Thoracic aorta (tissue), 2 donors: ENCODE results near the gene ZNF75A. TPM values are rescaled to one million over a fixed set of nuclear protein-coding genes. Genes with fewer than 3 reads are reported as not detected.
A peak's percentile ranks its signal among the peaks of the same experiment; 100 is the strongest.

Experiments used
- ATAC-seq: fragments of 150-250 bp; one replicate; pipeline ENCODE4 v1.8.0; 2017; ENCODE audit warnings: low read depth; ENCODE audit not compliant: insufficient number of reproducible peaks, low FRiP score
- DNase-seq: peaks from one replicate; pipeline ENCODE4 v3.0.0-alpha.2; 2020; ENCODE audit warnings: low spot score
- H3K27ac ChIP-seq, 2 donors: fragments of 200-600 bp; sonication (generic); 1 replicate in 1 of 2; 2 replicates in 1 of 2; pipeline ENCODE4 v1.5.1; 2016; ENCODE audit warnings: mild to moderate bottlenecking in 2 of 2, moderate library complexity in 2 of 2
- H3K27me3 ChIP-seq: fragments of 200-600 bp; sonication (generic); replicated peaks from 2 replicates; pipeline ENCODE4 v1.6.0; 2016; ENCODE audit warnings: mild to moderate bottlenecking; ENCODE audit not compliant: insufficient read depth
- H3K36me3 ChIP-seq: fragments of 200-600 bp; sonication (generic); one replicate; pipeline ENCODE4 v1.5.1; 2016
- H3K4me1 ChIP-seq, 2 donors: fragments of 200-600 bp; sonication (generic); 1 replicate in 1 of 2; 2 replicates in 1 of 2; pipeline versions ENCODE4 v1.5.1 to v1.6.0; 2016; ENCODE audit warnings: low read depth in 2 of 2, mild to moderate bottlenecking in 1 of 2; ENCODE audit not compliant: control insufficient read depth in 1 of 2
- H3K4me3 ChIP-seq: fragments of 200-600 bp; sonication (generic); 2 replicates; pipeline ENCODE4 v1.5.1; 2016; ENCODE audit warnings: mild to moderate bottlenecking
- H3K9me3 ChIP-seq: fragments of 200-600 bp; sonication (generic); 2 replicates; pipeline ENCODE4 v1.5.1; 2016
- total RNA-seq, 2 donors: library from RNA; depleted of rRNA; stranded (reverse); fragments of >200 nt; gene quantifications; one replicate each; pipeline versions ENCODE4 v1.1.0 to v1.2.3, GENCODE V29; 2016
- TF ChIP-seq, protein P1 (sequence below): fragments of 200-600 bp; sonication (generic); IDR thresholded peaks from one replicate; pipeline ENCODE4 v1.5.1; 2019; ENCODE audit warnings: antibody characterized with exemption

The ZNF75A gene
- total RNA-seq, 2 donors from 2014 or later: 11.5 to 41.6 TPM

DNA sequence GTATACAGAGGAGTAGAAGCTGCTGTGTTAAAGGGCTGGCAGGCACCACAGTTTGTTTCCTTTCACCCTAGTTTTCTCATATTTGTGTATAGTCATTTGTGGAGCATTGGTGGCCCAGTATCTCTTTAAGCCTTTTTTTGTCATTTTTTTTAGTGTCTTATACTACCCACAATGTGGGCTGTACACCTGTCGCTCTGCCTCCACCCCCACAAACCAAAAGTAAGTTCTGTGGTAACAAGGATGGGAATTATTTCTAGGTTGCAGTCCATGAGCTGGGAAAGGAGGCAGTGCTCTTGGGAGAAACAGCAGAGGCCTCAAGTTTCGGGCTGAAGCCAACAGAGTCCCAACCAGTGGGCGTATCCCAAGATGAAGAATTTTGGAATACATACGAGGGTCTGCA is 6.2 kb downstream of the ZNF75A start:
- Histone ChIP-seq H3K36me3 (peaks cover 55% of the 10 kb centered on the region), H3K9me3 (peaks cover 97% of the 10 kb centered on the region)
- ATAC-seq: no peak

DNA sequence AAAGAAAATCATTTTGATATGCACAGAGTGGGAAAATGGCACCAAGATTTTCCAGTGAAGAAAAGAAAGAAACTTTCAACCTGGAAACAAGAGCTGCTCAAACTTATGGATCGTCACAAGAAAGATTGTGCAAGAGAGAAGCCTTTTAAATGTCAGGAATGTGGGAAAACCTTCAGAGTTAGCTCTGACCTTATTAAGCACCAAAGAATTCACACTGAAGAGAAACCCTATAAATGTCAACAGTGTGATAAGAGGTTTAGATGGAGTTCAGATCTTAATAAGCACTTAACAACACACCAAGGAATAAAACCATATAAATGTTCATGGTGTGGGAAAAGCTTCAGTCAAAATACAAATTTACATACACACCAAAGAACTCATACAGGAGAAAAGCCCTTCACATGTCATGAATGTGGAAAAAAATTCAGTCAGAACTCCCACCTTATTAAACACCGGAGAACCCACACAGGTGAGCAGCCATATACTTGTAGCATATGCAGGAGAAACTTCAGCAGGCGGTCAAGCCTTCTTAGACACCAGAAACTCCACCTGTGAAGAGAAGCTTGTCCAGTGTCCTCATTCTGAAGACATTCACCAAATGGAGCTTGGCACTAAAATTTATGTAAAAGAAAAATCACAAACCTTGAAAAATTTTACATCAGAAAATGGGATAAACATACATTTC is 12.2 kb downstream of the ZNF75A start:
- ATAC-seq: no peak
- H3K4me1 ChIP-seq: no peaks in the 10 kb centered on the region
- peaks cover 55% of the 10 kb centered on the region for H3K36me3 ChIP-seq
- peak overlapping the region; percentile 41 for H3K4me3 ChIP-seq
- peaks cover 99% of the 10 kb centered on the region for H3K9me3 ChIP-seq
- TF ChIP-seq, protein P1, sequence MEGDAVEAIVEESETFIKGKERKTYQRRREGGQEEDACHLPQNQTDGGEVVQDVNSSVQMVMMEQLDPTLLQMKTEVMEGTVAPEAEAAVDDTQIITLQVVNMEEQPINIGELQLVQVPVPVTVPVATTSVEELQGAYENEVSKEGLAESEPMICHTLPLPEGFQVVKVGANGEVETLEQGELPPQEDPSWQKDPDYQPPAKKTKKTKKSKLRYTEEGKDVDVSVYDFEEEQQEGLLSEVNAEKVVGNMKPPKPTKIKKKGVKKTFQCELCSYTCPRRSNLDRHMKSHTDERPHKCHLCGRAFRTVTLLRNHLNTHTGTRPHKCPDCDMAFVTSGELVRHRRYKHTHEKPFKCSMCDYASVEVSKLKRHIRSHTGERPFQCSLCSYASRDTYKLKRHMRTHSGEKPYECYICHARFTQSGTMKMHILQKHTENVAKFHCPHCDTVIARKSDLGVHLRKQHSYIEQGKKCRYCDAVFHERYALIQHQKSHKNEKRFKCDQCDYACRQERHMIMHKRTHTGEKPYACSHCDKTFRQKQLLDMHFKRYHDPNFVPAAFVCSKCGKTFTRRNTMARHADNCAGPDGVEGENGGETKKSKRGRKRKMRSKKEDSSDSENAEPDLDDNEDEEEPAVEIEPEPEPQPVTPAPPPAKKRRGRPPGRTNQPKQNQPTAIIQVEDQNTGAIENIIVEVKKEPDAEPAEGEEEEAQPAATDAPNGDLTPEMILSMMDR: no peak
- H3K27ac ChIP-seq: no peak overlapping the region
- DNase-seq: no peak
- no peaks in the 10 kb centered on the region for H3K27me3 ChIP-seq

More for the DNA sequence above, 6.2 kb downstream of the ZNF75A start:
- H3K4me3 ChIP-seq: no peak overlapping the region
- H3K27me3 ChIP-seq: no peaks in the 10 kb centered on the region
- no peak overlapping the region for H3K27ac ChIP-seq
- H3K4me1 ChIP-seq: peaks cover 0 to 6% of the 10 kb centered on the region in 2 donors
- DNase-seq: no peak
- TF ChIP-seq, protein P1: no peak

DNA sequence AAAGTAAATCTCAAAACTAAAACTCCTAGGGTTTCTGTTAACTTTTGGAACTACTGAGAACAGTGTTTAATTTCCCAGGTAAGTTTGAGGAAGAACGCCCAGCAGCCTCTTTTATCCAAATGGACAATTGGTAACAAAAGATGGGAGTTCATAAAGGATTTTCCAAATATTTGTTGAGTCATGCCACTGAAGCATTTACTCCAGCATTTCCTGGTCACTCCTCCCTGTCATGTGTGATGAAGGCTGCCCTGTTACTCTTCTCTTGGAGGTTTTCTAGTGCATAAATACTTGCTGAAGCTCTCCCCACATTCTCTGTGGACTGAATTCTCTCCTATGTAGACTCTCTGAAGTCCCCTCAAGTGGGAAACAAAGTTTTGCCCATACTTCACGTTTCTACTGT is 16.5 kb downstream of the ZNF75A start:
- TF ChIP-seq, protein P1: no peak
- no peak overlapping the region for H3K4me3 ChIP-seq
- ATAC-seq: no peak
- H3K27ac ChIP-seq: no peak overlapping the region
- no peaks in the 10 kb centered on the region for H3K4me1 ChIP-seq
- H3K36me3 ChIP-seq: peaks cover 16% of the 10 kb centered on the region
- no peaks in the 10 kb centered on the region for H3K27me3 ChIP-seq
- H3K9me3 ChIP-seq: peaks cover 69% of the 10 kb centered on the region
- DNase-seq: no peak

DNA sequence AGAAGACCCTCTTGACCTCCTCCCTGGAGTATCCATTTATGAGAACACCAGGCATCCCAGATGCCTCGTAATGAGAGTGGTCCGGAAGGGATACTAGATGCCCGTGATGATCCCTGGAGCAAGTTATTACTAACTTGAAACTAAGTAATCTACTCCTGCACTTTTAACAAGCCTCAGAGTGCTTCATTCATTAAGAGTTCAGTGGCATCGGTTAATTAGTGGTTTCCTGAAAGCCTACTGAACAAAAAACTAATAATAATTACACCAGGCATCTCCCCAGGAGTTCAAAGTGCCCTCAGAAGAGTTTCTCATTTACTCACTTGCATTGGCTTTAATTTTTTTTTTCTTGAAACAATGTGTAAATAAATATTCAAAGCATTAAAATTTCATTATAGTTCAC is 22.2 kb downstream of the ZNF75A start:
- Histone ChIP-seq H3K27me3 (no peaks in the 10 kb centered on the region), H3K4me3 (no peak overlapping the region), H3K4me1 (no peaks in the 10 kb centered on the region), H3K9me3 (peaks cover 13% of the 10 kb centered on the region), H3K27ac (no peak overlapping the region), H3K36me3 (no peaks in the 10 kb centered on the region)
- DNase-seq (no peak), ATAC-seq (no peak)
- TF ChIP-seq, protein P1: no peak

DNA sequence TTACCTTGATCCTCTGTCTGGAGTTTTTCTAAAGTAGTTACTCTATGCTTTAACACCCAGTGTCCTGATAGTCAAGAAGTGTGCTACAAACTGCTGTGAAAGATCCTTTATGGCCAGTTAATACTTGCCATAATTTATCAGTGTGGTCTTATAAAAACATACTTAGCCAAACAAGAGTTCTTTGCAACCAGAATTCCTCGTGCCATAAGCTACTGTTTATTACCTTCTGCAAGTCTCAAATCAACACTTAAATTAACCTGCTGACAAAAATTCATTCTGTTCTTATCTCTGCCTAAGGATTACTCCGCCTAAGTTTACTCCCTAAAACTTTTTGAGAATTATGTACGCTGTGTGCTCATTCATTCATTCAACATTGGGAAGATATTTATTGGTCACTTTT is 22.8 kb downstream of the ZNF75A start:
- Histone ChIP-seq H3K9me3 (peaks cover 7% of the 10 kb centered on the region), H3K27me3 (no peaks in the 10 kb centered on the region), H3K36me3 (no peaks in the 10 kb centered on the region), H3K4me3 (no peak overlapping the region), H3K4me1 (no peaks in the 10 kb centered on the region), H3K27ac (no peak overlapping the region)
- ATAC-seq (no peak), DNase-seq (no peak)
- TF ChIP-seq, protein P1: no peak
